Hematopoietic multipotent progenitor cell treated with erythropoietin and hydrocortisone succinate and interleukin-3 and kit ligand, for 6 days (in vitro differentiated cells): ENCODE data around the gene DENND4A.
"Not testable (repeated sequence)": the region's sequence is repeated elsewhere in the genome, so short reads cannot be mapped to it uniquely, and the experiment has no call there.

Experiments used
- DNase-seq: peaks from one replicate; pipeline ENCODE4 v3.0.0-alpha.2; 2015

DENND4A gene

GRCh38 chr15:65818927-65819562 lies 27.0 kb upstream of the DENND4A start:
- peak; percentile 90 for DNase-seq

- DNase-seq = no peak
Measured at GRCh38 chr15:65816441-65816840, 24.3 kb upstream of the DENND4A start.

- DNase-seq = not testable (repeated sequence)
Measured at GRCh38 chr15:65816008-65816407, 23.9 kb upstream of the DENND4A start.

- DNase-seq = not testable (repeated sequence)
Measured at GRCh38 chr15:65814271-65814670, 22.2 kb upstream of the DENND4A start.

- DNase-seq = no peak
Measured at GRCh38 chr15:65812916-65813315, 20.8 kb upstream of the DENND4A start.

- DNase-seq = no peak
Measured at GRCh38 chr15:65812467-65812866, 20.4 kb upstream of the DENND4A start.

GRCh38 chr15:65811835-65812234 lies 19.7 kb upstream of the DENND4A start:
- no peak for DNase-seq

GRCh38 chr15:65811011-65811733 lies 19.1 kb upstream of the DENND4A start:
- DNase-seq = not testable (repeated sequence)

GRCh38 chr15:65806397-65806796 lies 14.3 kb upstream of the DENND4A start:
- DNase-seq = no peak

GRCh38 chr15:65805019-65805745 lies 13.1 kb upstream of the DENND4A start:
- DNase-seq = peak; percentile 94

- DNase-seq = peak; percentile 77
Measured at GRCh38 chr15:65804252-65804931, 12.3 kb upstream of the DENND4A start.

- no peak for DNase-seq
Measured at GRCh38 chr15:65801229-65801805, 9.2 kb upstream of the DENND4A start.

GRCh38 chr15:65796610-65797078 lies 4.6 kb upstream of the DENND4A start:
- peak; percentile 59 for DNase-seq

- peak; percentile 62 for DNase-seq
Measured at GRCh38 chr15:65795663-65796216, 3.6 kb upstream of the DENND4A start.

GRCh38 chr15:65793818-65794104 lies 1.7 kb upstream of the DENND4A start:
- DNase-seq = no peak

GRCh38 chr15:65792988-65793817 lies 1.1 kb upstream of the DENND4A start:
- DNase-seq = no peak

- DNase-seq = peak; percentile 60
Measured at GRCh38 chr15:65791335-65792137, 557 bp downstream of the DENND4A start.

- DNase-seq = peak; percentile 73
Measured at GRCh38 chr15:65790694-65791334, 1.3 kb downstream of the DENND4A start.

GRCh38 chr15:65789759-65790425 lies 2.2 kb downstream of the DENND4A start:
- no peak for DNase-seq

GRCh38 chr15:65789105-65789504 lies 3.0 kb downstream of the DENND4A start:
- DNase-seq = no peak
